ENCODE measurements around the gene CAPN14.
"Not testable (repeated sequence)": the region's sequence is repeated elsewhere in the genome, so short reads cannot be mapped to it uniquely, and the experiment has no call there.

Gene CAPN14

GRCh38 chr2:31192396-31192795, 24.9 kb downstream of the CAPN14 start:
- no peak for DNase-seq

DNA sequence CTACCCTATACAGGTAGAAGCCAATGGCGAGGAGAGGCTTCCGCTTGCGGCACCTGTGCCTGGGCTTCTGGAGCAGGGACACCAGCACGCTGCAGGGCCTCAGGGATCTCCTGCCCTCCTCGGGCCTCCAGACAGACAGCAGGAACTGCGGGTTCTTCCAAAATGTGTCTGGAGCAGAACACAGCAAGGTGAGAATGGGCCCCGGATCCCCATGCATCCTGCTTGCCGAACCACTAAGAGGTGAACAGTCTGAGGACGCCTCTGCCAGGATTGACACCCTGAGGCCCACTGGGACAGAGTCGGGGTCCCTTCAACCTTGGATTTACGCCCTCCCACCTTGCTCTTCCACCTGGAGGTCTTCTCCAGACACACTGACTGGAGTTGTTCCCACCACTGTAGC, 25.4 kb downstream of the CAPN14 start:
- DNase-seq = no peak

- no peak for DNase-seq
Measured at GRCh38 chr2:31190188-31190587, 27.1 kb downstream of the CAPN14 start.

DNA sequence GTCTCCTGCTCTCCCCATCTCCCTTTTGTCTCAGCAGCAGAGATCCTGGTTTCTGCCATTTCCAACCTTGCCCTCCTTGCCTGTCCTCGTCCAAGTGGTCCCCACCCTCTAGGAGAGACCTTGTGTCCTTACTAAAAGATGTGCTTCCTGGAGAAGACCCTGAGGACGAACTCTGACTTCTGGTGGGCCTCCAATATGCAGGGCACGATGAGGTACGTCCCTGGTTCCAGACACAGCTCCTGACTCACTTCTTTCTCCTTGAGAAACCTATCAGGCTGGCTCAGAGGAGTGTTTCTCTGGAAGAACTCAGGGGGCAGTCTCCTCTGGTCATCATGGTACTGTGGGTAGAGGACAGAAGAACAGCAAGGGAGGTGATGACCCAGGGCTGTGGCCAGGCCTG, 28.2 kb downstream of the CAPN14 start:
- DNase-seq = no peak

DNA sequence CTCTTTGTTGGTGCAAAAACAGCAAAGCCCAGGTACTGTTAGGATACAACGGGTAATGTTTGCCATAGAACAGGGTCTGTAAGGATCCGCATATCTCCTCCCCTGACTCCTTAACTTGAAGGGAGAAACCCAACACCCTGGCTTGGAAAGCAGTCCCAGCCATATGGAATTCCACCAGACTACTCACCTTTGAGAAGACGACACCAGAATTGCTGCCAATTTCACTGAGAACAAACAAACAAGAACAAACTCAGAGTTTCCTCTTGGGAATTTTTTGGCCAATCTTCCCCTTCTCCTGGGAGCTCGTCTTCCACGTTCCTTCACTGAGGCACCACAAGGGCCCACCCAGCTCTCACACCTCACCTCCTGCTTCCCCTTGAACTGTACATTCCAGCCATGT, 29.2 kb downstream of the CAPN14 start:
- no peak for DNase-seq

GRCh38 chr2:31187166-31187565, 30.1 kb downstream of the CAPN14 start:
- no peak for DNase-seq

- not testable (repeated sequence) for DNase-seq
Measured at GRCh38 chr2:31183973-31184372, 33.3 kb downstream of the CAPN14 start.

- no peak for DNase-seq
Measured at GRCh38 chr2:31176742-31177141, 40.6 kb downstream of the CAPN14 start.

GRCh38 chr2:31171142-31171541, 46.2 kb downstream of the CAPN14 start:
- no peak for DNase-seq

DNA sequence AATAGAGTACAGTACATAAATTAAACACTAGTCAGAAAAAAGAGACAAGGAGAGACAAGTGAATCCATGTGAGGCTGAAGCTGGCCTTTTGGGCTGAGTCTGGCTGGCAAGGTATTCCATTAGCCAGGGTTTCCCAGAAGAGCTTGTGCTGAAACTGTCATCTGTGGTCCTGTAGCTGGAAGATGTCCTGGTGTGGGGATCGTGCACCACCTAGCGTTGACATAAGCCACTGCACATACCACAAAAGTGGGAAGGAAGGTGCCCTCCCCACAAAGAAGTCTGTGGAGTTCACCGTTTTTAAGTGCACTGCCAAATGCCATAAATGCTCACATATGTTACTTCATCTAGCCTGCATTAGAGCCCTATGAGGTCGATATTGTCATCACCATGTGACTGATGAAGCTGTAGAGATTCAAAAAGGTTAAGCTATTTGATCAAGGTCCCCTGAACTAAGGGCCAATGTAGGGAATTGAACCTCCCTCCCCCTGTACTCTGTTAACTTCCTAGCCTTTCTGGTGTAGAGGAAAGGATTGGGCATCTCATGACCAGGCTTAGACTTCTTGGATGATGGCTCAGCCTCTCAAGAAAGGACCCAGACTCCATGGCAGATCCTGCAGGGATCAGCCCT, 47.1 kb downstream of the CAPN14 start:
- DNase-seq = peak; percentile 32

DNA sequence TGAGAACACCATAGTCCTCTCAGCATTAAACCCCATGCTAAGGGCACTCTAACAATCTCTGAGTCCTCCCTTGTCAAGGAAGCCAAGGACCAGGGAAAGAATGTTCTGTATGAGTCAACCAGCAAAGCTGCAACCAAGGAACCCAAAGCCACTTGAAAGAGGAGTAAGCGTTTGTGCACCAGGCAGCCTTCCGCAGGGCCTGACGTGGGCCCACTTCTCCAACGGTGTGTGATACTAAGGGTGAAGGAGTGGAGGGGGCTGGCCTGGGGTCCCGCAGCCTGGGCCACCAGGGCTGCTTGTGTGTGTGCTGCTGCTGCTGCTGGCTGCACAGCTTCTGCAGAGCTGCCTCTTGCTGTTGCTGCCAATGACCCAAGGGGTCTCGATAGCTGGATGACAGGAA, 49.0 kb downstream of the CAPN14 start:
- no peak for DNase-seq

GRCh38 chr2:31166925-31167324, 50.4 kb downstream of the CAPN14 start:
- no peak for DNase-seq

DNA sequence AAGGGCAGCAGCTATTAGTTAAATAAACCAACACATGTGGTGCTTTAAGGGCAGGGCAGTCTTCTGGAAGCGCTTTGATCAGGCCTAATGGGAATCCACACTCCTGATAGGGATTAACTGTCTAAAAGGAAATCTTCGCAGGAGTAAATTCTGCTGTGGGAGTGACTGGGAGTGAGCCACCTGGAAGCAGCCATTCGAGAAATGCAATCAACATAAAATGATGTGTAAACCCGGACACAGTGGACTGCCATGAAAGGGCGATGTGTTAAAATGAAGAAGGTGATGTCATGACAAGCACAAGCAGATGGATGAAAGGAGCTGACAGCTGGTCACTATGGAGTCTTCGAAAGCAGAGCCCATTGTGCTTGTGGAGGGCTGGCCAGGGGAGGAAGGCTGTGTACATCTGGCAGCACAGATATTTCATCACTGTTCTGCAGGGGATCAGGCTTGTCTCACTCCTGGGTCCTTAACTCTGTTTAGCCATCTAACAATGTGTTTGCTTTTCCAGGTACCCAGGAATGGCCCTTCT, 54.2 kb downstream of the CAPN14 start:
- DNase-seq = no peak

GRCh38 chr2:31161637-31162036, 55.7 kb downstream of the CAPN14 start:
- DNase-seq = no peak

DNA sequence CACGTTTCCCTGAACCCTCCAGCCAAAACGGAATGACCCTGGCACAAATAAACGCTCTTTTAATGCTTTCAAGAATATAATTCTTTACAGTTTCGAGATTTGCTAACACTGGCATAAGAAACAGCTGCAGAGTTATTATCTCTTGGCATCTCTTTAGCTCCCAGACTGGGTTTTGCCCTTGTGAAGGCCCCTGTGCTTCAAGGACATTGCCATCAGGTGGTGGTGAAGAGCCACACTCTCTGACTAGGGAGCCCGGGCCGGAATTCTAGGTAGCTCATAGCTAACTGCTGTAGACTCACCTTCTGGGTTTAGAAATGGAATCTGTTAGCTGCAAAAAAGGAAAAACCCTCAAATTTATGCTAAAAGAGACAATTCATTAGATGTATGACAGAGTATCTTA, 65.8 kb downstream of the CAPN14 start:
- no peak for DNase-seq

DNA sequence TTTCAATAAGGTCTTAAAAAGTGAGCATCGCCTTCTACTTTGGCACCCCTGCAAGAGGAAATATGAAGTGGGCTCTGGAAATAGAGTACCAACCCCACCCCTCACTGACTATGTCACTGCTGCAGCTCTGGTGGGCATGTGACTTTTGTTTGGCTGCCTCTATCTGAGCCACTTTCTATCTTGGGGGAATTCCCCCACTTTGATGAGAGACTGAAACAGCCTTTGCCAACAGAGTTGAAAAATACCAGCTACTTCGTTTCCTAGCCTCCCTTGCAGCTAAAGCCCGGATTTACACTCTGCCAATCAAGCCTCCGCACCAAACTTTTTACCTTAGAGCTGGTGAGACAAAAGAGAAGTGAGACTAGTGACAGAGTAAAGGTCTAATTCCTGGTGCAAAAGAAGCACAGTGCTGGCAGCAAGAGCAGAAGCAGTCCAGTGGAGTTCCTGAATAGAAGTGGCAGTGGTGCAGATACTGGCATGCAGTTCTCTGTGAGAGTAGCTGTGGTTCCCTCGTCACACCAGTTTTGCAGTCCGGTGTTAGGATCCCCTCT, 67.1 kb downstream of the CAPN14 start:
- DNase-seq = no peak

GRCh38 chr2:31148514-31148913, 68.8 kb downstream of the CAPN14 start:
- no peak for DNase-seq

DNA sequence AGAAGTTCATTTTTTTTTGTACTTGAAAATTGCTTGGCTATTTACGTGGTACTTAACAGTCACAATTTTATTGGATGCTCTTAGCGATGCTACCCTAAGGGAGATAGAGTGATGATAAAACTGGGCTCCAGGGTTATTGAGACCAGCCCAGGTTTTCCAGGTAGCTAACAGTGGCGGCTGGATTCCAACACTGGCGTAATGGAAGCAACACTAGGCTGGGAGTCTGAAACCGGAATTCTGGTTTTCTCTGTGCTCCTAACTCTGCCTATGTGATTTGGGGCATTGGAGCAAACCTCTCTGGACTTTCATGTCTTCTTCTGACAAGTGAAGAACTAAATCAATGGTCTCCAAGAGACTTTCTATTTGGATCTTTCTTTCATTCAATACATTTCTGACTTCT, 69.7 kb downstream of the CAPN14 start:
- DNase-seq = no peak

DNA sequence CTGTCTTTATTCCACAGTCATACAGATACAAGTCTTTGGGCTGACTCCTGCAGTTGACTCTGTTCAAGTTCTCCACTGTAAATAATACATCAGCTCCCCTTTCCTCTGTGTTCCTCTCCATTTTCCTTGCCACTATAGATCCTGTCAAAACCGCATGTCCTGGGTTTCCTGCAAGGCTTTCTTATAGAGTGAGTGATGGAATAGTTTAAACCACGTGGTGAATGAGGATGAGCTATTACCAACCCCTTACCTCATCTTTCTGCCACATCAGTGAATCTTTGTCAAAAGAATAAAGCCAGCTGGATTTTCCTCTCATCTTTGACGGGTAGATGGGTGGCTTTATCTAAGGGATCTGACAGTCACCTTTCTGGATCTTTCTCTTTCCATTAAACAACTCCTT, 75.2 kb downstream of the CAPN14 start:
- DNase-seq = no peak

DNA sequence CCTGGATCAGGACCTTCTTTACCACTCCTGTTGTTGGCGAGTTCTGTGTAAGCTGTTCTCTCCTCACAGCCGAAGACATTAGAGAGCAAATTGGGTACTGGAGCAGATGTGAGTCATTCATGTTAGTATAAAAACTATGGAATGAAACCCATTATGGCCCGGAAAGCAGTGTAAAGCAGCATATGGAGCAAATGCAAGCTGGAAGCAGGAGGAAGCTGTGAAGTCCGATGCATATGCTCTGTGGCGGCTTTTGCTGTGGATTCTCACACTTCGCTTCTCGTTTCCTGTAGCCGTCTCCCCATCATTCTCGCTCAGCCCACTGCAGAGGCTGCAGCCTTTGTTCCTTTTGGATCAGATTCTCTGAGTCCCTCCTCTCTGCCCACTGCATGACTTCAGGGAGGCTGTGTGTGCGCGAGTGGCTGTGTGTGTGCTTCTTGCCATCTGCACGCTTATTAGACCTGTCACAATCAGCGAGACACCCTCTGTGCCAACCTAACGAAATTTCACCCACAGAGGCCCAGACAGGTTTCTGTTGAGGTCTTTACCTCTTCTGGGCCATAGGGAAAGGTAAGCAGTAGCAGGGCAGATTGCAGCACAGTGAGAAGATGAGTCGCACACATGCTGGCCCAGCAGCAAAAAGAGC, 75.8 kb downstream of the CAPN14 start:
- DNase-seq = no peak

DNA sequence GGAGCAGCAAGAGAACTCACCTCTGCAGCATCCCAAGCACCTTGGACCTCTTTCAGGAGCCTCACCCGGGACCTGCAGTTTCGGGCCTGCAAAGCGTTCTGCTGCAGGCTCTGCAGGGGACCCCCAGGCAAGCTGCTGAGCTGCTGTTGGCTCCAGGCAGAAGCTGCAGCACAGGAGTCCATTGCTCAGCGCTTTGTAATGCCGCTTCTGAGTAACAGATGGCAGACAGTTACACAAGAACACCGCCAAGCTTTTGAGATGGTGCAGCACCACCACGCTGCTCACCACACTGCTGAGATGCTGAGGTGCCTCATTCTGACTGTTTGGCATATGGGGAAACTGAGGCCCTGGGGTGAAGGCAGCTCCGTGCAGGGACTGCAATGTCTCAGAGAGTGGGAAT, 77.2 kb downstream of the CAPN14 start:
- DNase-seq = peak; percentile 2

- no peak for DNase-seq
Measured at GRCh38 chr2:31139671-31140070, 77.6 kb downstream of the CAPN14 start.

DNA sequence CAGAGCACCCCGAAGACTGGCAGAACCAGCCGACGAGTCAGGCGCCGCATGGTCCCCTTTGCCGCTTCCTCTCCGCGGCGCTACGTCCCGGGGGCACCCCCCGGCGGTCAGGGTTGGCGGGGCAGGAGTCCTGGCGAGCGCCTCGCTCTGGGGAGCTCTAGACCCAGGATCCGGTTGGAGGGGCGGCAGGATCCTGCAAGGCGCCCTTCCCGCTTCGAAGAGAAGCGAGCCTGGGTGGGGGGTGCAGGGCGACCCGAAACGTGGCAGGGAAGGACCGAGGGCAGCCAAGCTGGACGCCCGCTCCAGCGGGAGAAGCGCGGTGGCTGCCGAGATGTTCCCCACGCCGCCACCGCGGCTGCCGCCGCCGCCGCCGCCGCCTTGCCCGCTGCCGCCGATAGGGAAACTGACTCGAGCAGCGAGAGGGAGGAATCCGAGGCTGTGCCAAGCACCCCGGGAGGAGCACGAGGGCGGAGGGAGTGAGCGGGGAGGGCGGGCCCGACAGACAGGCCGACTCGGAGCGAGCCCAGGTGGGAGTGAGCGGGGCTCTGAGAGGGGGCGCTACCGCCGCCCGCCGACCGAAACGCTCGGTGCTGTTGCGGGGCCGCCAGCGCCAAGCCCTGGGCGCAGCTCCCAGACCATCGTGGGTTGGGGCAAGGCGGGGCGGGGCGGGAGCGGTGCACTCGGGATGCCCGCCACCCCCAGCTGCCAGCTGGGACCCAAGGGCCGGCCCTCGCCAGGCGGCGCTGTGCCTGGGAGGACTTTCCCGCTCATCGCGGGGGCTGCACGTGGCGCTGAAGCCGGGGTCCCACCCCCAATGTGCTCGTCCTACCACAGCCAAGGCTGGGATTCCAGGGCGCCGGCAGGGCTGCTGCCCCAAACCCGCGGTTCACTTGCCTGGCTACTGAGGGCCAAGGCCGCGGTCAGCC, 79.0 kb downstream of the CAPN14 start, which contains the start of gene GALNT14:
GALNT14 (minus strand) TSS at position 404 of the 926 bp plus-strand sequence; CDS start at position 50, 354 bp downstream.
- DNase-seq = no peak
